ENCODE measurements around the gene TCF7. TPM values are rescaled to one million over a fixed set of nuclear protein-coding genes. Genes with fewer than 3 reads are reported as not detected.
"Not testable (repeated sequence)": the region's sequence is repeated elsewhere in the genome, so short reads cannot be mapped to it uniquely, and the experiment has no call there.

The TCF7 gene
- total RNA-seq, 6 experiments from 2014 or later, result 0.99 to 3.9 (median 3.2) TPM

DNA sequence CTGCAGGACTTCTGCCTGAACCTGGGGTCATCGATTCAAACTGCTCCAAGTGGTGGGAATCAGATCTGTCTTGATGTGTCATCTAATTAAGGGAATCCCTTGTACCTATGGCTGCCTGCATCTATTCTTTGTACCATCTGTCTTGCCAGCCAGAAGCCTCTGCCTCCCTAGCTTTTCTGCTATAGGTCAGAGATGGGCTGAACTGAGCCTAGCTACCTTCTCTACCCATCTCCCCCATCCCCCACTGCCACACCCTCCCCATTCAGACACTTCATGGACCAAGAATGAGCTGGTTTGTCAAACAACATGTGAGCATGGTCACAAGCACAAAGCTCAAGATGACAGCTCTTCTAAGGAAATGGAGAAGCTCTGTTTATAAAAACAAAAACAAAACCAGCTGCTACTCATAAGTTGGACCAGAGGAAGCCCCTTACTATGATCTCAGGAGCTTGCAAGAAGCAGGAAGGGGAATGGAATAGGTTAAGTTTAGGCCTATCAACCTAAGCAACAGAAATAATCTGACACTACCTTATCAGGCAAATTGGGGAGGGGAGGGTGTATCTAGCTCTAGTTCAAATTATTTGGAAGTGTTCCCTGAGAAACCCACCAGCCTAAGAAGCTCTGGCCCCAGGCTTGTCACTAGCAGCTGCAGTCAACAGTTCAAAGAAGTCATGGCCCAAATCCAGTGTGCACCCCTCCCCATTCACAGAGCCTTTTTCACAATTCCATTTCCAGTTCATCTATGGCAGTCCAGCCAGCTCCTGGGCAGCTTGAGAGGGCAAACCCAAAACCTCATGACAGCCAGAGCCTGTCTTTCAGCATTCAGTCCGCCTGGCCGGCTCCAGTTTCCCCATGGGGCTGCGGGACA is 32.4 kb downstream of the TCF7 start:
- DNase-seq, result no peak
- TF ChIP-seq, protein P1, sequence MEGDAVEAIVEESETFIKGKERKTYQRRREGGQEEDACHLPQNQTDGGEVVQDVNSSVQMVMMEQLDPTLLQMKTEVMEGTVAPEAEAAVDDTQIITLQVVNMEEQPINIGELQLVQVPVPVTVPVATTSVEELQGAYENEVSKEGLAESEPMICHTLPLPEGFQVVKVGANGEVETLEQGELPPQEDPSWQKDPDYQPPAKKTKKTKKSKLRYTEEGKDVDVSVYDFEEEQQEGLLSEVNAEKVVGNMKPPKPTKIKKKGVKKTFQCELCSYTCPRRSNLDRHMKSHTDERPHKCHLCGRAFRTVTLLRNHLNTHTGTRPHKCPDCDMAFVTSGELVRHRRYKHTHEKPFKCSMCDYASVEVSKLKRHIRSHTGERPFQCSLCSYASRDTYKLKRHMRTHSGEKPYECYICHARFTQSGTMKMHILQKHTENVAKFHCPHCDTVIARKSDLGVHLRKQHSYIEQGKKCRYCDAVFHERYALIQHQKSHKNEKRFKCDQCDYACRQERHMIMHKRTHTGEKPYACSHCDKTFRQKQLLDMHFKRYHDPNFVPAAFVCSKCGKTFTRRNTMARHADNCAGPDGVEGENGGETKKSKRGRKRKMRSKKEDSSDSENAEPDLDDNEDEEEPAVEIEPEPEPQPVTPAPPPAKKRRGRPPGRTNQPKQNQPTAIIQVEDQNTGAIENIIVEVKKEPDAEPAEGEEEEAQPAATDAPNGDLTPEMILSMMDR (IDR thresholded peaks at IDR 0.05), result no peak
- no peaks in the 10 kb centered on the region for H3K9me3 Mint-ChIP-seq
- H3K27me3 Mint-ChIP-seq (ENCODE audit: insufficient read depth), result peaks cover 2% of the 10 kb centered on the region; the same call in 1 of the 2 replicates
- peaks cover 21% of the 10 kb centered on the region for H3K4me1 Mint-ChIP-seq (ENCODE audit: low read depth)
- H3K4me3 Mint-ChIP-seq, result no peak overlapping the region
- H3K36me3 Mint-ChIP-seq (ENCODE audit: low read depth), result peaks cover 10% of the 10 kb centered on the region
- peak overlapping the region; percentile 60; the same call in 1 of the 2 replicates for H3K27ac Mint-ChIP-seq

DNA sequence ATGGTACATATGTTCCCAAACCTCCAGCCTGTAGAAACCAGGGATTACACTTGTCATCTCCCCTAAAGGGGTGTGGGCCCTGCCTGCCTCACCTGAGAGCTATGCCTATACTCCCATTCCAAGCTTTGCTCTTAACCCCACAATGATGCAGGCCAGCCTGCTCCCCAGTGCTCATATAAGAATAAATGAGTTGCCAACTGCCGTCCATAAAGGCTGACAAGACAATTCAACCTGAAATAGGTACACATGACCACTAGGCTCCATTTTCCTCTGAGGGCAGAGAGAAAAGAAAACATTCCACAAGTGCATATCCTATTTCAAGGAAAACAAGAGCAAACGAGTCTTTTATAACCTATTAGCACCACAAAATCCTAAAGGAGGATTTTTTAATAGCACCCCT is 33.8 kb downstream of the TCF7 start:
- Mint-ChIP-seq H3K4me1 (ENCODE audit: low read depth) (peaks cover 36% of the 10 kb centered on the region), H3K9me3 (no peaks in the 10 kb centered on the region), H3K27ac (no peak overlapping the region; the same call in 1 of the 2 replicates), H3K27me3 (ENCODE audit: insufficient read depth) (no peaks in the 10 kb centered on the region), H3K36me3 (ENCODE audit: low read depth) (peaks cover 21% of the 10 kb centered on the region), H3K4me3 (no peak overlapping the region)
- TF ChIP-seq, protein P1 (IDR thresholded peaks at IDR 0.05), result no peak
- DNase-seq, result no peak

DNA sequence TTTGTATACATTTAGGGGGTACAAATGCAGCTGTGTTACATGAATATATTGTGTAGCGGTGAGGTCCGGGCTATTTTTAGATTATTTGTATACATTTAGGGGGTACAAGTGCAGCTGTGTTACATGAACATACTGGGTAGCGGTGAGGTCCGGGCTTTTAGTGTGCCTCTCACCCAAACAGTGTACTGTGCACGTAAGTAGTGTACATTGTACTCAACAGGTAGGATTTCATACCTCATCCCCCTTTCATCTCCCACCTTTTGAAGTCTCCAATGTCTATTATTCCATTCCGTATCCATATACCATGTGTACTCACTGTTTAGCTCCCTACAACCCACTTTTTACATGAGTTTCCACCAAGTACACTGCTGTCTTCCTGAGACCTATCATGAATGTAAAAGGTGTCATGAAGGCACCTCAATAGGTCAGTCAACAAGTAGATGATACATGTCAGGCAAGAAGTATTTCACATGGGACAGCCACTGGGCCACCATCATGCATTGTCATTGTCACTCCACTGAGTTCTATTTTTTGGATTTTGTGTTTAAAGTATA is 34.6 kb downstream of the TCF7 start:
- Mint-ChIP-seq H3K9me3 (no peaks in the 10 kb centered on the region), H3K27me3 (ENCODE audit: insufficient read depth) (no peaks in the 10 kb centered on the region), H3K27ac (no peak overlapping the region), H3K4me3 (no peak overlapping the region), H3K4me1 (ENCODE audit: low read depth) (peaks cover 42% of the 10 kb centered on the region), H3K36me3 (ENCODE audit: low read depth) (peaks cover 28% of the 10 kb centered on the region)
- TF ChIP-seq, protein P1 (IDR thresholded peaks at IDR 0.05), result no peak
- no peak for DNase-seq

DNA sequence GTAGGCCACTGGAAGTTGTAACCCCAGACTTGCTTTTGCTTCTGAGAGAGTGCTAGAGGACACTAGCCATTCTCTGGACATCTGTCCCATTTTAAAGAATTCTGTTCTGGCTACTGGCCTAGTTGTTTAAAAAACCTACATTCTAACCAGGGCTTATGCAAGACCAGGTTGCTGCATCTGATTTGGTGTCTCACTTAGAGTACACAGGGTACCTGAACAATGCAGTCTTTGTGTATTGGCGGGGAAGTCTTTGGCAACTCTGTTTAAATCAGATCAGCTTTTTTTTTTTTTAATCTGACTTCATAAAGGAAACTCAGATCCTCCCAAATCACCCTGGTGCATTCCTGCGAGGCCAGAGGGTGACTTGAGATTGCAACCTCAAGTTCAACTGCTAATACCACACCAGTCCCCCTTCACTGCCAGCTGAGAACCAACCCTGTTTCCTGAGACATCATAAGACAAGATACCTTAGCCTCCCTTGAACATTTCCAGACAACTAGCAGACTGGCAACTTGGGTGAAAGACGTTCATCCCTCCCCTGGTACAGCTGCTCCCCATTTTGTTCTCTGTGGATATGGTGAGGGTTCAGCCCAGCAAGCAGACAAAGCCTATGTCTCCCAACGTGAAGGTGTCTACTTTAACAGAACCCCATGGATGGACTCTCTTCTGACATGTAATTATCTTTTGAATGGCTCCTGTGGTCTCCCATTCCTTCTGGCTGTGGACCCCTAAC is 35.3 kb downstream of the TCF7 start:
- Mint-ChIP-seq H3K27ac (peak overlapping the region; percentile 47; the same call in 1 of the 2 replicates), H3K9me3 (no peaks in the 10 kb centered on the region), H3K4me1 (ENCODE audit: low read depth) (peaks cover 46% of the 10 kb centered on the region), H3K27me3 (ENCODE audit: insufficient read depth) (no peaks in the 10 kb centered on the region), H3K4me3 (no peak overlapping the region), H3K36me3 (ENCODE audit: low read depth) (peaks cover 31% of the 10 kb centered on the region)
- no peak for DNase-seq
- TF ChIP-seq, protein P1 (IDR thresholded peaks at IDR 0.05), result no peak

DNA sequence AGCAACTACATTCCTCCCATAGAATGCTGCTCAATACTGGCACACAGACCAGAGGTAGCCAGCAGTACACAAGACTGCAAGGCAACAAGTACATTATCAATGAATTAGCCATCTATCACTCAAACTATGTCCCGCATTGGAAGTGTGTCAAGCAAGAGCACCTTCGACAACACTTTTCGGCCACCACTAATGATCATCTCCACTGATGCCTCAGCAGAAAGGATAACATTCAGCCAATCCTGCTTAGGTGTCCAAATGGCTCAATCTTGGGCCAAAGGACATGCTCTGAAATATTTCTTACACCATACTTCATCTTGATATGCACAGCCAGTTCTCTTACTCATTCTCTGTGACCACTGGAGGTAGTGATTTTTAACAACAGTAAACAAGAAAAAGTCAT is 37.2 kb downstream of the TCF7 start:
- Mint-ChIP-seq H3K27ac (peak overlapping the region; percentile 11; the same call in 1 of the 2 replicates), H3K4me3 (no peak overlapping the region), H3K36me3 (ENCODE audit: low read depth) (peaks cover 39% of the 10 kb centered on the region), H3K9me3 (no peaks in the 10 kb centered on the region), H3K4me1 (ENCODE audit: low read depth) (peaks cover 44% of the 10 kb centered on the region), H3K27me3 (ENCODE audit: insufficient read depth) (no peaks in the 10 kb centered on the region)
- DNase-seq, result no peak
- TF ChIP-seq, protein P1 (IDR thresholded peaks at IDR 0.05), result no peak

DNA sequence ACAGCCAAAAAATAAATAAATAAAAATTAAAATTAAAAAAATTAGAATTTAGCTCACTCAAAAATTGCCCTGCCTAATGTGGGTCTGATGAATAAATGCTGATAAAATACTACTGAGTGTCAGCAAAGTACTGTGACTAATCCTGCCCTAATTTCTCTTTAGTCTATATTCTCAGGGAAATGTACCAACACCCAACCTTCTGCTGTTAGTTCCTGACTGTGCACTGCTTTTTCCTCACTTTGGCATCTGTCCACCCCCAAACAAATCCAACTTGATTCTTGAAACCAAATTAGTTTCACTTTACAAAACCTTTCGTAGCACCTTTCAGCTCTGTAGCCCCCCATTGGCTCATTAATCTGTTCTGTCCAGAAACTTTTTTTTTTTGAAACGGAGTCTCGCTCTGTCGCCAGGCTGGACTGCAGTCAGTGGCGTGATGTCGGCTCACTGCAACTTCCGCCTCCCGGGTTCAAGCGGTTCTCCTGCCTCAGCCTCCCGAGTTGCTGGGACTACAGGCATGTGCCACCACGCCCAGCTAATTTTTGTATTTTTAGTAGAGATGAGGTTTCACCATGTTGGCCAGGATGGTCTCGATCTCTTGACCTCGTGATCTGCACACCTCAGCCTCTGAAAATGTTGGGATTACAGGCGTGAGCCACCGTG is 37.8 kb downstream of the TCF7 start:
- Mint-ChIP-seq H3K27ac (peak overlapping the region; percentile 16; the same call in 1 of the 2 replicates), H3K36me3 (ENCODE audit: low read depth) (peaks cover 39% of the 10 kb centered on the region), H3K4me1 (ENCODE audit: low read depth) (peaks cover 38% of the 10 kb centered on the region)
- H3K9me3 Mint-ChIP-seq; H3K27me3 Mint-ChIP-seq (ENCODE audit: insufficient read depth); H3K4me3 Mint-ChIP-seq; DNase-seq: not testable (repeated sequence)

All from HFFc6 (cell line).